ENCODE results near the gene TLX2.

Gene TLX2

DNA sequence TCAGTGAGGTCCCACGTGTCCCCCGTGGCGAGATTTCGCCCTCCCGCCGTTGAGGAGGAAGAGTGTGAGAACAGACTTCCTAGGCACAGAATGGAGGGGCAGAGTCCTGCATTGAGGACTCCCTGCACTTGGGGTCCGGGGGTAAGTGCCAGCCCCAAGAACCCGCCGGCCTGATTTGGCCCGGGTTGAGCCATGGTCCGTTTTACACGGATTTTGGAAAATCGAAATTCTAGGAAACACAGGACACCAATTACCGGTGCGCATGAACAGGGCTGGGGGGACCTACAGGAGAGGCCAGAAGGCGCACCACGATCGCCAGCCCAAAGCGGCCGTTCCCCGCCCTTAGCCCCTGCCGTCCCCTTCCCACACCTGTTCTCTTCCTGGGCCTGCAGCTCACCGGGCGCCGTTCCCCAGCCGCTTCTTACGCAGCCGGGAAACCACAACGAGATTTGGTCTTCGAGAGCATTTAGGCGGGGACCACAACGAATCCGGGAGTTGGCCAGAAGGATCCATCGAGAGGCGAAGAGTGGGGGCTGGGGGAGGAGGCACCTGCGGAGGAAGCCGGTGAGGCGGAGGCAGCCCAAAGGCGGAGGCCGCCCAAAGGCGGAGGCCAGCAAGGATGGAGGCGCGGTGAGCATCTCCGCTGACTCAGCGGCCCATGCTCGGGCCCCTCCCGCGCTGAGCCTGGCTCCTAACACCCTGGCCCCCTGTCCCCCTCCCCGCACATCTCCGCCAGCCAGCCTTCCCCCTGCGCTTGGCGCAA lies 464 bp upstream of the TLX2 start:
- no peak for DNase-seq (ENCODE audit: low read depth)
- no peak overlapping the region for H3K4me3 ChIP-seq (ENCODE audit: low read depth, low read length)
- TF ChIP-seq, protein P1, sequence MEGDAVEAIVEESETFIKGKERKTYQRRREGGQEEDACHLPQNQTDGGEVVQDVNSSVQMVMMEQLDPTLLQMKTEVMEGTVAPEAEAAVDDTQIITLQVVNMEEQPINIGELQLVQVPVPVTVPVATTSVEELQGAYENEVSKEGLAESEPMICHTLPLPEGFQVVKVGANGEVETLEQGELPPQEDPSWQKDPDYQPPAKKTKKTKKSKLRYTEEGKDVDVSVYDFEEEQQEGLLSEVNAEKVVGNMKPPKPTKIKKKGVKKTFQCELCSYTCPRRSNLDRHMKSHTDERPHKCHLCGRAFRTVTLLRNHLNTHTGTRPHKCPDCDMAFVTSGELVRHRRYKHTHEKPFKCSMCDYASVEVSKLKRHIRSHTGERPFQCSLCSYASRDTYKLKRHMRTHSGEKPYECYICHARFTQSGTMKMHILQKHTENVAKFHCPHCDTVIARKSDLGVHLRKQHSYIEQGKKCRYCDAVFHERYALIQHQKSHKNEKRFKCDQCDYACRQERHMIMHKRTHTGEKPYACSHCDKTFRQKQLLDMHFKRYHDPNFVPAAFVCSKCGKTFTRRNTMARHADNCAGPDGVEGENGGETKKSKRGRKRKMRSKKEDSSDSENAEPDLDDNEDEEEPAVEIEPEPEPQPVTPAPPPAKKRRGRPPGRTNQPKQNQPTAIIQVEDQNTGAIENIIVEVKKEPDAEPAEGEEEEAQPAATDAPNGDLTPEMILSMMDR (IDR thresholded peaks at IDR 0.05; ENCODE audit: control insufficient read depth, extremely low read depth, insufficient read depth), result no peak

DNA sequence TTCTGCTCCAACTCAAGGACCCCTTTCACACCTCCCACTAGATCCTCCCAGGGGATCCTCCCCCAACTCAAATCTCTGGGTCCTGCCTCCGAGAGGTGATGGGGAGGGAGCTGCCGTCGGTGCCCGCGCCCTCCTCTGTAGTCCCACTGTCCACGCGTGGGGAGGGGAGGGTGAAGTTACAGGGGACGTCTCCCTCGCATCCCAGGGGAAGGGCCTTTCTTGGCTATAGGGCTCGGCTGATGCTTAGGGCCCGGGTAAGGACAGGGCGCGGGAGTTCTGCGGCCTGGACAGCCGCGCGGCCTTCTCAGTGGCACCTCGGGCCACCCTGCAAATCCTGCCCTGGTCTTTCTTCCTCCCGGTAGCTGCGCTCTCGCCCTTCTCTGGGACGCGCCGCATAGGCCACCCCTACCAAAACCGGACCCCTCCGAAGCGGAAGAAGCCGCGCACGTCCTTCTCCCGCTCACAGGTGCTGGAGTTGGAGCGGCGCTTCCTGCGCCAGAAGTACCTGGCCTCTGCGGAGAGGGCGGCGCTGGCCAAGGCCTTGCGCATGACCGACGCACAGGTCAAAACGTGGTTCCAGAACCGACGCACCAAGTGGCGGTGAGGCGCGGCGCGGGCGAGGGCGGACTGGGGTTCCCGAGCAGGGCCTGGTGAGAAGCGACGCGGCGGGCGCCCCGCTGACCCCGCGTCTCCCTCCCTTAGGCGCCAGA lies 1.2 kb downstream of the TLX2 start:
- no peak for DNase-seq (ENCODE audit: low read depth)
- TF ChIP-seq, protein P1 (IDR thresholded peaks at IDR 0.05; ENCODE audit: control insufficient read depth, extremely low read depth, insufficient read depth), result no peak
- H3K4me3 ChIP-seq (ENCODE audit: low read depth, low read length), result no peak overlapping the region

DNA sequence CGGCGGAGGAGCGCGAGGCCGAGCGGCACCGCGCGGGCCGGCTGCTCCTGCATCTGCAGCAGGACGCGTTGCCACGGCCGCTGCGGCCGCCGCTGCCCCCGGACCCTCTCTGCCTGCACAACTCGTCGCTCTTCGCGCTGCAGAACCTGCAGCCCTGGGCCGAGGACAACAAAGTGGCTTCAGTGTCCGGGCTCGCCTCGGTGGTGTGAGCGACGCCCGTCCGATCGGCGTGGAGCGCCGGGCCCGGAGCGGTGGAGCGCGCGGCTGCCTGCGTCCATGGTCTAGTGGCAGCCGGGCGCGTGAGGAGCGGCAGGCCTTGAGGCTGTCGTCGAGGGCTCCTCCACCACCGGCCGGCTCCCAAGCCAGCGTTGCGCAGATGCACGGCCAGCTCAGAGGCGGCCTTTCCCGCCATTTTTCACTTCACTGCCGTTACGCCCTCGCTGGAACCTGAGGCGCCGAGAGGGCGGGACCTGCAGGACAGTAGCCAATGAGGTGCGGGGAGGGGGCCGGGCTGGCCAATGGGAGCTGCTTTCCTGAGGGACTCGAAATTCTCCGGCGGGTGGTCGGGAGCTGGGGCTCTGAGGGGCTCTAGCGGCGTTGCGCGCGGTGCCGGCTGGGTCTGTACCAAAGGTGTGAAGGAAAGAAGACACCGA lies 1.9 kb downstream of the TLX2 start:
- TF ChIP-seq, protein P1 (IDR thresholded peaks at IDR 0.05; ENCODE audit: control insufficient read depth, extremely low read depth, insufficient read depth), result no peak
- no peak overlapping the region for H3K4me3 ChIP-seq (ENCODE audit: low read depth, low read length)
- no peak for DNase-seq (ENCODE audit: low read depth)

DNA sequence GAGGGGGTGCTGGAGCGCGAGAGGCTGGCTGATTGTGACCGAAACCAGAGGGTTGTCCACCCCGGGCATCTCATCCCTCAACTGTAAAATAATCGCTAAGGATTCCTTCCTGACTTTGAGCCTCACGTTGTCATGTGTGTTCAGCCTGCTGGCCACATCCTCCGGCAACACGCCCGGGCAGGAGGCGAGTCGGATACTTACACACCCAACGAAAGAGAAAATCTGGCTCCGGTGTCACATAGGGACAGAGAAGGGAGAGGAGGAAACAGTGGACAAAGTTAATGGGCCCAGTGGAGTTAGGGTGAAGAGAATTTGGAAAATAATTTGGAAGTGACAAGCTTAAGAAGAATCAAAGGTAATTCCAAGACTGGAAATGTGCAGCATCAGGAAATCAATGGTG lies 2.4 kb downstream of the TLX2 start:
- H3K4me3 ChIP-seq (ENCODE audit: low read depth, low read length), result no peak overlapping the region
- no peak for DNase-seq (ENCODE audit: low read depth)
- TF ChIP-seq, protein P1 (IDR thresholded peaks at IDR 0.05; ENCODE audit: control insufficient read depth, extremely low read depth, insufficient read depth), result no peak

DNA sequence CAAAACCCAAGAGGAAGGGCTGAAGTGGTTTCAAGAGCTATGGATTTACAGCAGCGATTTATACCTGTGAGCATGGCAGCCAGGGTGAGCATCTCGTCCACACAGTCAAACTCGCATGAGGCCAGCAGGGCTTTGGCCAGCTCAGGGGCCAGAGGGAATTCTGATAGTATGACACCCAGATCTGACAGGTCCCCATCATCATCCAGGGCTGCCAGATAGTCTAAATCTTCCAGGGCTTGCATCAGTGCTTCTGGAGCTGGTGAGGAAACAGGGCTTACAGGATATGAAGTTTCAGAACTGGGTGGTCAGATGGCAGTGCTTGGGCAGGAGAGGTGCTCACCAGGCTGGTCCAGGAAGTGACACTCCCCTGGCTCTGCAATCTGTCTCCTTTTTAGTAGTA lies 8.3 kb downstream of the TLX2 start:
- no peak for DNase-seq (ENCODE audit: low read depth)
- TF ChIP-seq, protein P1 (IDR thresholded peaks at IDR 0.05; ENCODE audit: control insufficient read depth, extremely low read depth, insufficient read depth), result no peak

DNA sequence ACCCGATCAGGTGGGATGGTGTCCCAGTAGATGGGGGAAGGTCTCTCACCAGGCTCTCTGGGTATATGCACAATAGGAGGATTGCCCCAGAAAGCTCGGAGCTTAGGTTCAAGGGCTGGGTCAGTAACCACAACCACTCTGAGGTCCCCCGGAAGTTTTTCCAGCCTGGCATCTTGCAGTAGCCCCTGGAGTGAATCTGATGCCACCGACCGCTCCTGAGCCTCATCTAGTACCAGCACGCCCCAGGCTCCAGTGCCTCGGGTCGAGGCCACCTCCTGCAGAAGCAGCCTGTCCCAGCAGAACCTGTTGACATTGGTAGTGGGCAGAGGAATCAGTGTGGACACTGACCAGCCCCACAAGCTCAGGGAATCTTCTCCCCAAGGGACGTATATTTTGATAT lies 9.8 kb downstream of the TLX2 start:
- H3K4me3 ChIP-seq (ENCODE audit: low read depth, low read length), result no peak overlapping the region
- no peak for DNase-seq (ENCODE audit: low read depth)
- TF ChIP-seq, protein P1 (IDR thresholded peaks at IDR 0.05; ENCODE audit: control insufficient read depth, extremely low read depth, insufficient read depth), result no peak

More for the DNA sequence above, 8.3 kb downstream of the TLX2 start:
- no peak overlapping the region for H3K4me3 ChIP-seq (ENCODE audit: low read depth, low read length)

All from LNCaP clone FGC (cell line).